IgD-negative memory B cell (primary cell): ENCODE data around the gene DRAM2. TPM values are rescaled to one million over a fixed set of nuclear protein-coding genes. Genes with fewer than 3 reads are reported as not detected.
"Not testable (repeated sequence)": the region's sequence is repeated elsewhere in the genome, so short reads cannot be mapped to it uniquely, and the experiment has no call there.

ENCODE experiments used
- H3K27ac Mint-ChIP-seq, 3 donors: one replicate each; pipeline ENCODE4 v1.8.0; 2020 to 2022; ENCODE audit warnings: mild to moderate bottlenecking in 3 of 3, mixed read lengths in 3 of 3, moderate library complexity in 1 of 3
- H3K27me3 Mint-ChIP-seq: one replicate; pipeline ENCODE4 v1.8.0; 2021; ENCODE audit warnings: mixed read lengths
- H3K36me3 Mint-ChIP-seq: one replicate; pipeline ENCODE4 v1.8.0; 2020; ENCODE audit warnings: mild to moderate bottlenecking, mixed read lengths
- H3K4me1 Mint-ChIP-seq, 3 donors: one replicate each; pipeline ENCODE4 v1.8.0; 2020 to 2022; ENCODE audit warnings: mixed read lengths in 3 of 3, mild to moderate bottlenecking in 1 of 3
- H3K4me3 Mint-ChIP-seq, 4 donors: one replicate each; pipeline ENCODE4 v1.8.0; 2020 to 2022; ENCODE audit warnings: mild to moderate bottlenecking in 4 of 4, mixed read lengths in 4 of 4, moderate library complexity in 3 of 4
- H3K9me3 Mint-ChIP-seq, 3 donors: one replicate each; pipeline ENCODE4 v1.8.0; 2020 to 2021; ENCODE audit warnings: mixed read lengths in 3 of 3, mild to moderate bottlenecking in 1 of 3
- polyA plus RNA-seq: library from polyadenylated mRNA; unstranded; fragments of 300-500 nt; fragmentation: Illumina TruSeq; gene quantifications from one replicate; pipeline ENCODE4 v1.2.3, GENCODE V29; 2021

Gene DRAM2
- polyA plus RNA-seq, 1 donor from 2014 or later, result 268 TPM

DNA sequence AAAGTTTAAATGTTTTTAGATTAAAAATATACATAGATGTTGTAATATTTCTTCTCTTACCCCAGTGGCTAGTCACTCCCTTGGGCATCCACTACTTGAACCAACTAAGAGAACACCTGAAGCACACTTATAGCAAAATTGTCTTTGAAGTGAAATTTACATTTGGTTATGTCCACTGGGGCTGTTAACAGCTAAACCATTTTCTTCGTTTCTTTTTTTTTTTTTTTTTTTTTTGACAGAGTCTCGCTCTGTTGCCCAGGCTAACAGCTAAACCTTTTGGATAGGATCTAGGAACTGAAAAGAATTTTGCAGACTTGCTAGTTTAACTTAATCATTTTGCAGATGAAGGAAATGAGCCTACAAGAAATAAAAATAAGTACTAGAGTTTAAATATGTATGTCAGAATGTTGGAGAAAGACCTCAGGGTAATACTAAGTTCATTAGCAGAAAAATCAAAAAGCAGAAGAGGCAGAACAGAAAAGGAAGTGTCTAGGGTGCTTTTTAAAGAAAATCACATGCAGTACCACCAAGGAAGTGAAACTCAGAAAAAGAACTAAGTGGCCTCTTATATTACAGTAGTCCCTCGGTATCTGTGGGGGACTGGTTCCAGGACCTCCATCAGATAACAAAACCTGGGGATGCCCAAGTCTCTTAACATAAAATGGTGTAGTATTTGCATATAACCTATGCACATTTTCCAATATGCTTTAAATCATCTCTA, 11.8 kb downstream of the DRAM2 start:
- Mint-ChIP-seq H3K4me3 (peak overlapping the region; percentile 43 to 90 (median 58)), H3K9me3 (no peaks in the 10 kb centered on the region), H3K27ac (peak overlapping the region; percentile 75 to 99 (median 93)), H3K4me1 (peaks cover 49 to 71% (median 64%) of the 10 kb centered on the region in 3 donors), H3K36me3 (peaks cover 7% of the 10 kb centered on the region), H3K27me3 (peaks cover 2% of the 10 kb centered on the region)

DNA sequence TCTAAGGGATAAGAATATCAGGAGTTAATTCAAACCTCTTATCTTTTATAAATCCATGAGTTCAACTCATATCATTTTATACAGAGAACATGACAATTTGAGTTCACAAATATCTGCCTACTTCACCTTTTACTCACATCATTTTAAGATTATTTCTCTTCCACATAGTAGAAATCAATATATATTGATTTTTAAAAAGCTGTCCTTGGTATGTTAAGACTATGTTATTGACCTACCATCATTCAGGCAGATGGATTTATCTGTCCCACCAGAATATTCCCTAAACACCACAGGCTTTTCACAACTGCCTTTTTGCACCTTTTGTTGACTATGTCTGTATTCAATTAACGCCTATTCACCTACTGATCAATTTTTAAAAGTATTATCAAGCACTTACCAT, 13.5 kb downstream of the DRAM2 start:
- Mint-ChIP-seq H3K9me3 (no peaks in the 10 kb centered on the region), H3K36me3 (peaks cover 9% of the 10 kb centered on the region), H3K4me3 (peak overlapping the region in 2 of 4 donors; percentile 16 to 29), H3K27me3 (peaks cover 2% of the 10 kb centered on the region), H3K4me1 (peaks cover 43 to 68% (median 62%) of the 10 kb centered on the region in 3 donors), H3K27ac (peak overlapping the region in 2 of 3 donors; percentile 22 to 81)

DNA sequence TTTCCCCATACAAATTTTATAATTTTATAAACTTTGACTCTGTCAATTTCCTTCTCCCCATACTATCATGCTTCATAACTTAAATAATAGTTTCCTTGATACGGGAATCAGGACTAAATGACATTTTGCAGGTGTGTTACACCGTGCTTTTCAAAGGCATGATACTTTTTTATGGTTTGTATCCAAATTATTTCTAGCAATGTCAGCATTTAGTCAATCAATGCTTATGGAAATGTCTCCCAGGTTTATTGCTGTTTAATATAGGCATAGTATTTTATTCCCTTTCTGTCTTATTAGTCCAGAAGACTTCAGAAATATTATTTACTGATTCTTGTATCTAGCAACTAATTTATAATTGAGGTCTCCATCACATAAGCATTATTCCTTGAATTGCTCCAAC, 23.4 kb downstream of the DRAM2 start:
- H3K27ac Mint-ChIP-seq, result no peak overlapping the region
- H3K4me1 Mint-ChIP-seq, result peaks cover 5 to 10% (median 10%) of the 10 kb centered on the region in 3 donors
- H3K9me3 Mint-ChIP-seq, result no peaks in the 10 kb centered on the region
- no peaks in the 10 kb centered on the region for H3K27me3 Mint-ChIP-seq
- no peak overlapping the region for H3K4me3 Mint-ChIP-seq
- peaks cover 15% of the 10 kb centered on the region for H3K36me3 Mint-ChIP-seq

DNA sequence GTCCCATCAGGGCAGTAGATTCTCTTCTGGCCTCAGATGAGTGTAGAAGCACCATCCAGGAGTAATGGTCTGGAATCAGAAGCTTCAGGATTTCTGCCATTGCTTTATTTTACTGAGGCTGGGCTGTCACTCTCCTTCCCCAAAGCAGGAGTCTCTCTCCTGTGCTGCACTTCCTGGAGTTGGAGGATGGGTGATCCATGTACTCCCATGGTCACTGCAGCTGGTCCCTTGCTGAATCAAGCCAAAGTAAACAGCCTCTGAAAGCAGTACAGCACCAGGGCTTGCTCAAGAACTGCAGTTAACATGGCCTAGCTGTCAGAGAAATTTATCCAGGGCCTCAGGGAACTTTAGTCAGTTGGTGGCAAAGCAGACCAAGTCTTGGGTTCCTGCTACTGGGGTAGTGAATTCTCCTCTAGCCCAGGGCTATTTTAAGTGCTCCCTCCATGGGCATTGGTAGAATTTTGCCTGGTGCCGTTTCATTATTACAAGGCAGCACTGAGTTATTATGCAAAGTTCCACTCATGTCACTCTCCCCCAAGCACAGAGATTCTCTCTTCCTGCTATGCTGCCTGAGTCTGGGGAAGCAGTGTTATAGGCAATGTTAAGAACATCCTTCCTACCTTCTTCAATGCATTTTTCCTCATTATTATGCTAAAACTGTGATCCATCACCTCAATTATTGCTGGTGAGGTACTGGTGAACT, 29.5 kb downstream of the DRAM2 start:
- Mint-ChIP-seq H3K4me1 (peaks cover 0 to 9% (median 5%) of the 10 kb centered on the region in 3 donors), H3K36me3 (peaks cover 14% of the 10 kb centered on the region), H3K27me3 (no peaks in the 10 kb centered on the region), H3K9me3 (peaks cover 2 to 15% (median 7%) of the 10 kb centered on the region in 3 donors), H3K27ac (no peak overlapping the region), H3K4me3 (no peak overlapping the region)

DNA sequence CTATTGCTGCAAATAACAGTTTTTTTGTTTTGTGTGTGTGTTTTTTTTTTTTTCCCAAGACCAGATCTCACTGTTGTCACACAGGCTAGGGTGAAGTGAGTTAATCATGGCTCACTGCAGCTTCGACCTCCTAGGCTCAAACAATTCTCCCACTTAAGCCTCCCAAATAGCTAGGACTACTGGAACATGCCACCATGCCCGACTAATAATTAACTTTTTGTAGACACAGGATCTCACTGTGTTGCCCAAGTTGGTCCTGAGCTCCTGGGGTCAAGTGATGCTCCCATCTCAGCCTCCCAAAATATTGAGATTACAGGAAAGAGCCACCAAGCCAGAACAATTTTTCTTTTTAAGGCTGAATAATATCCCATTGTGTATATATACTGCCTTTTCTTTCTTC, 34.9 kb downstream of the DRAM2 start:
- Mint-ChIP-seq H3K4me1 (peaks cover 0 to 4% (median 0%) of the 10 kb centered on the region in 3 donors), H3K27me3 (no peaks in the 10 kb centered on the region), H3K36me3 (peaks cover 15% of the 10 kb centered on the region), H3K9me3 (peaks cover 1 to 43% (median 22%) of the 10 kb centered on the region in 3 donors), H3K4me3 (no peak overlapping the region), H3K27ac (no peak overlapping the region)

DNA sequence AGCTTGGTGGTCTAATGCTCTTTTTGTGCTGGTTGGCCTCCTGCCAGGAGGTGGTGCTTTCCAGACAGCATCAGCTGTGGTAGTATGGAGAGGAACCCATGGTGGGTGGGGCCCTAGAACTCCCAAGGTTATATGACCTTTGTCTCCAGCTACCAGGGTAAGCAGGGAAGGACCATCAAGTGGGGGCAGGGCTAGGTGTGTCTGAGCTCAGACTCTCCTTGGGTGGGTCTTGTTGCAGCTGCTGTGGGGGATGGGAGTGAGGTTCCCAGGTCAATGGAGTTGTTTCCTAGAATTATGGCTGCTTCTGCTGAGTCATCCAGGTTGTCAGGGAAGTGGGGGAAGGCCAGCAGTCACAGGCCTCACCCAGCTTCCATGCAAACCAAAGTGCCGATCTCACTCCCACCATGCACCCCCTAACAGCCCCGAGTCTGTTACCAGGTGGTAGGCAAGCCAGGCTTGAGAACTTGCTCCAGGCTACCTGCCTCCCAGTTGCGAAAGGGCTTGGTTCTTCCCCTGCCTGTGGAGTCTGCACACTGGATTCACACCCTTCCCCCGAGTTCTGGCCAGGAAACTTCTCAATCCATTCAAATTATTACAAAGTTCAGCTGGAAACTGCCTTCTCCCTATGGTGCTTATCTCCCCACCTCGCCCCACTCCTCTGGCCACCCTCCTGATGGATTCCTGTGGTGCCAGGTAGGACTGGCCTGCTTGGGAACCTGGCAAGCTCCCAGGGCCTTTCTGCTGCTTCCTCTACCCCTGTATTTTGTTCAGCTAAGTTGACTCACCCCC, 37.8 kb downstream of the DRAM2 start:
- no peaks in the 10 kb centered on the region for H3K27me3 Mint-ChIP-seq
- peaks cover 0 to 3% (median 2%) of the 10 kb centered on the region in 3 donors for H3K4me1 Mint-ChIP-seq
- no peak overlapping the region for H3K4me3 Mint-ChIP-seq
- peaks cover 6 to 63% (median 29%) of the 10 kb centered on the region in 3 donors for H3K9me3 Mint-ChIP-seq
- H3K36me3 Mint-ChIP-seq, result peaks cover 14% of the 10 kb centered on the region
- H3K27ac Mint-ChIP-seq, result no peak overlapping the region

DNA sequence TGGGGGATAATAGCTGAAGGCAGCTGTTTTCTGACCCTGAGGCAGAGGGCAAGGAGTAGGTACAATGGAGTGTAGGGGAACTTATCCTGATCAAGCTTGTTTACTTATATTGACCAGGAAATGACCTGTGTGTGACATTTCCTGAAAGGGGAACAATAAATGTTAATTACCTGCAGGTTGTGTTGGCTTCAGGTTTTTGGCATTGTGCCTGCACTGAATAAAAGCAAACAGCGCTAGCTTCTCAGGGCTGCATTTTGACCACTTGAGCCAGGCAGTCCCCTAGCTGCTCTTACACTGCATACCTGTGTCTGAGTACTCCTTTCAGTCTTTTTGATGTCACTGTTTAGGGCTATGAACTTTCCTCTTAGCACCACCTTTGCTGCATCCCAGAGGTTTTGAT, 40.6 kb downstream of the DRAM2 start:
- H3K4me3 Mint-ChIP-seq, result peak overlapping the region in 1 of 4 donors; percentile 15
- peaks cover 12 to 59% (median 34%) of the 10 kb centered on the region in 3 donors for H3K9me3 Mint-ChIP-seq
- H3K36me3 Mint-ChIP-seq, result peaks cover 14% of the 10 kb centered on the region
- peak overlapping the region in 2 of 3 donors; percentile 44 to 63 for H3K27ac Mint-ChIP-seq
- H3K4me1 Mint-ChIP-seq, result peaks cover 0 to 6% (median 2%) of the 10 kb centered on the region in 3 donors
- H3K27me3 Mint-ChIP-seq, result no peaks in the 10 kb centered on the region

DNA sequence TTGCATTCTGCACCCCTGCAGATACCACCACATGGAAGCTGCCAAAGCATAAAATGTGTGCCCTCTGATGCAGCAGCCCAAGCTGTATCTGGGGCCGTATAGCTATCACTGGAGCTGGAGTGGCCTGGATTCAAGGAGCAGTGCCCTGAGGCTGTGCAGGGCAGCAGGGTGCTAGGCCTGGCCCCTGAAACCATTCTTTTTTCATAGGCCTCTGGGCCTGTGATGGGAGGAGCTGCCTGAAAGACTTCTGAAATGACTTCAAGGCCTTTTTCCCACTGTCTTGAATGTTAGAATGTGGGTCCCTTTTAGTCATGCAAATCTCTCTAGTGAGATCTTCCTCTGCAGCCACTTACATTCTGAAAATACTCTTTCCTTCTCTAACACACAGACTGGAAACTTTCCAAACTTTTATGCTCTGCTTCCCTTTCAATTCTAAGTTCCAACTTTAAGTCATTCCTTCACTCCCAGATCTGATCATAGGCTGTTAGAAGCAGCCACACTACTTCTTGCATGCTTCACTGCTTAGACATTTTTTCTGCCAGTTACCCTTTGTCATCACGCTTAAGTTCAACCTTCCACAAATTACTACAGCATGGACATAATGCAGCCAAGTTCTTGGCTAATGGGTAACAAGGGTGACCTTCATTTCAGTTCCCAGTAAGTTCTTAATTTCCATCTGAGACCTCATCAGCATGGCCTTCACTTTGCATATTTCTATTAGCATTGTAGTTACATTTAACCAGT, 42.4 kb downstream of the DRAM2 start:
- Mint-ChIP-seq H3K9me3 (peaks cover 12 to 52% (median 34%) of the 10 kb centered on the region in 3 donors), H3K27ac (peak overlapping the region in 1 of 3 donors; percentile 15), H3K36me3 (peaks cover 10% of the 10 kb centered on the region), H3K4me1 (peaks cover 0 to 6% (median 2%) of the 10 kb centered on the region in 3 donors), H3K27me3 (no peaks in the 10 kb centered on the region), H3K4me3 (no peak overlapping the region)

DNA sequence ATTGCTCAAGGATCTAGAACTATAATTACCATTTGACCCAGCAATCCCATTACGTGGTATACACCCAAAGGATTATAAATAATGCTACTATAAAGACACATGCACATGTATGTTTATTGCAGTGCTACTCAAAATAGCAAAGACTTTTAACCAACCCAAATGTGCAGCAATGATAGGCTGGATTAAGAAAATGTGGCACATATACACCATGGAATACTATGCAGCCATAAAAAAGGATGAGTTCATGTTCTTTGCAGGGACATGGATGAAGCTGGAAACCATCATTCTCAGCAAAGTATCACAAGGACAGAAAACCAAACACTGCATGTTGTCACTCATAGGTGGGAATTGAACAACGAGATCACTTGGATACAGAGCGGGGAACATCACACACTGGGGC, 44.5 kb downstream of the DRAM2 start:
- H3K4me1 Mint-ChIP-seq, H3K4me3 Mint-ChIP-seq, H3K36me3 Mint-ChIP-seq, H3K27me3 Mint-ChIP-seq, H3K27ac Mint-ChIP-seq: not testable (repeated sequence)
- H3K9me3 Mint-ChIP-seq, result peaks cover 11 to 35% (median 22%) of the 10 kb centered on the region in 3 donors

DNA sequence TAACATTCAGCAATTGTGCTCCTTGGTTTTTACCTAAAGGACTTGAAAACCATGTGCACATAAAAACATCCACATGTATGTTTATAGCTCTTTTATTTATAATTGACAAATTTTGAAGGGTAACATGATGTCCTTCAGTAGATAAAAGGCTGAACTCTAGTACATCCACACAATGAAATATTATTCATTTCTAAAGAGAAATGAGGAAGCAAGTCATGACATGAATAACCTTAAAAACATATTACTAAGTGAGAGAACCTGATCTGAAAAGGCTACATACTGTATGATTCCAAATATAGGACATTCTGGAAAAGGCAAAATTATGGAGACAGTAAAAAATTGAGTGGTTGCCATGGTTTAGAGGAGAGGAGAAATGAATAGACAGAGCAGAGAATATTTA, 50.3 kb downstream of the DRAM2 start:
- Mint-ChIP-seq H3K27ac (no peak overlapping the region), H3K27me3 (no peaks in the 10 kb centered on the region), H3K9me3 (peaks cover 0 to 3% (median 0%) of the 10 kb centered on the region in 3 donors), H3K4me1 (peaks cover under 1 to 2% (median 1%) of the 10 kb centered on the region in 3 donors), H3K4me3 (no peak overlapping the region), H3K36me3 (peaks cover 3% of the 10 kb centered on the region)

DNA sequence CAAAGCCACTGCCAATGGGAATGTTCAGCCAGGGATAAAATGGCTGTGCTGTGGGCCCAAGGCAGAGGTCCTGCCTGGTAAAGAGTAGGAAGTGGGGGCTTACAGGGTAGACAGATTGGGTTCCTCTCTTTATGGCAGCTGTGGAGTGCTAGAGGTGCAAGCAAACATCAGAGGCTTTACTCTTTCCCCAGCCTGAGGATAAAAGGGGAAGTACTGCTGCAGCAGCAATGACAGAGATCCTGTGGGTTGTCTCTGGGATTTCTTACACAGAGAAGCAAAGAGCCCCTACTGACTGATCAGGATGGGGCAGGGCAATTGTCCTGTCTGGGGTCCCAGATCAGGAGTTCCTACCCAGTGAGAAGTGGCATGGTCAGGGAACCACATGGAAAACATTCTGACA, 54.2 kb downstream of the DRAM2 start:
- H3K4me1 Mint-ChIP-seq, result peaks cover 13 to 22% (median 17%) of the 10 kb centered on the region in 3 donors
- H3K27ac Mint-ChIP-seq, result no peak overlapping the region
- H3K9me3 Mint-ChIP-seq, result peaks cover 0 to 12% (median 2%) of the 10 kb centered on the region in 3 donors
- no peaks in the 10 kb centered on the region for H3K27me3 Mint-ChIP-seq
- no peak overlapping the region for H3K4me3 Mint-ChIP-seq
- H3K36me3 Mint-ChIP-seq, result peaks cover 3% of the 10 kb centered on the region

DNA sequence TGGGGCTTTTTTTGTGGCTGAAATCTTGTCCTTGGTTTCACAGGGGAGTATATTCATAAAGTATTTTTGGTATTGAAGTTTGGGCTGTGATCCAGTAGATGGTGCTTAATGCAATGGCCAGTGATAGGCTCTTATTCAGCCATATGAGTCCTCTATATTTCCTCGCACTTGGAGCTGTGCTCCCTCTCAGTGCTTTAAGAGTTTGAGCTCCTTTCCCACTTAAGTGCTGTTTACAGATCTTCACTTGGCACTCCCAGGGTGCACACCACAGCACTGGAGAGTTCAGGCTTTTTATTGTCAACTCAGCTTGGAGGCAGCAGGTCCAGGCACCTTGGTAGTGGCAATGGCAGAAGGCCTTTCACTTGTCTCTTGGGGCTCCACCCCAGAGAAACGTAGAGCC, 54.9 kb downstream of the DRAM2 start:
- Mint-ChIP-seq H3K27me3 (no peaks in the 10 kb centered on the region), H3K4me1 (peaks cover 13 to 22% (median 17%) of the 10 kb centered on the region in 3 donors), H3K4me3 (no peak overlapping the region), H3K27ac (no peak overlapping the region), H3K9me3 (peaks cover 0 to 13% (median 2%) of the 10 kb centered on the region in 3 donors), H3K36me3 (peaks cover 3% of the 10 kb centered on the region)

DNA sequence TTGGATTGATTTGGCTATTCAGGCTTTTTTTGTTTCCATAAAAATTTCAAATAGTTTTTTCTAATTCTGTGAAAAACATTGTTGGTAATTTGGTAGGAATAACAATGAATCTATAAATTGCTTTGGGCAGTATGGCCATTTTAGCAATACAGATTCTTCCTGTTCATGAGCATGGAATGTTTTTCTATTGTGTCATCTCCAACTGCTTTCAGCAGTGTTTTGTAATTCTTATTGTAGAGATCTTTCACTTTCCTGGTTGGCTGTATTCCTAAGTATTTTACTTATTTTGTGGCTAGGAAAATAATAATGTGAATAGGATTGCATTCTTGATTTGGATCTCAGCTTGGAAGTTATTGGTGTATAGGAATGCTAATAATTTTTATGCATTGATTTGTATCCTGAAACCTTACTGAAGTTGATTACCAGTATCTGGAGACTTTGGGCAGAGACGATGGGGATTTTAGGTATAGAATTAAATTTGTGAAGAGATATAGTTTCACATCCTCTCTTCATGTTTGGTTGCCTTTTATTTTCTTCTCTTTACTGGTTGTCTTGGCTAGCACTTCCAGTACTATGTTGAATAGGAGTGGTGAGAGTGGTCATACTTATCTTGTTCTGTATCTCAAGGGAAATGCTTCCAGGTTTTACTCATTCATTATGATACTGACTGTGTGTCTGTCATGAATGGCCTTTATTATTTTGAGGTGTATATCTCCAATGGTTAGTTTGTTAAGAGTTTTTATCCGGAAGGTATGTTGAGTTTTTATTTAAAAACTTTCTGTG, 57.3 kb downstream of the DRAM2 start:
- no peaks in the 10 kb centered on the region for H3K27me3 Mint-ChIP-seq
- H3K4me3 Mint-ChIP-seq, result no peak overlapping the region
- H3K4me1 Mint-ChIP-seq, result peaks cover 13 to 22% (median 17%) of the 10 kb centered on the region in 3 donors
- peaks cover 1% of the 10 kb centered on the region for H3K36me3 Mint-ChIP-seq
- H3K27ac Mint-ChIP-seq, result no peak overlapping the region
- peaks cover 2 to 16% (median 4%) of the 10 kb centered on the region in 3 donors for H3K9me3 Mint-ChIP-seq

DNA sequence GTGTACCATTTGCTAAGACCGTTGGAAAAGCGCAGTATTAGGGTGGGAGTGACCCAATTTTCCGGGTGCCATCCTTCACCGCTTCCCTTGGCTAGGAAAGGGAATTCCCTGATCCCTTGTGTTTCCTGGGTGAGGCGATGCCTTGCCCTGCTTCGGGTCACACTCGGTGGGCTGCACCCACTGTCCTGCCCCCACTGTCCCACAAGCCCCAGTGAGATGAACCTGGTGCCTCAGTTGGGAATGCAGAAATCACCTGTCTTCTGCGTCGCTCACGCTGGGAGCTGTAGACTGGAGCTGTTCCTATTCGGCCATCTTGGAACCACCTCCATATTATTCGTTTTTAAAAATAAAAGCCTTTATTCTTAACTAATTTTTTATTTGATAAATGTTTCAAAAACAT, 60.6 kb downstream of the DRAM2 start:
- not testable (repeated sequence) for H3K27ac Mint-ChIP-seq, H3K36me3 Mint-ChIP-seq, H3K4me3 Mint-ChIP-seq, H3K27me3 Mint-ChIP-seq
- peaks cover 4 to 16% (median 8%) of the 10 kb centered on the region in 3 donors for H3K9me3 Mint-ChIP-seq
- peaks cover 10 to 18% (median 14%) of the 10 kb centered on the region in 3 donors for H3K4me1 Mint-ChIP-seq
